Activated naive CD4-positive, alpha-beta T cell treated with anti-CD3 and anti-CD28 coated beads, Interleukin-2, amount 50 U/mL, for 24 hours (primary cell): ENCODE results near the gene SPON2.
"Not testable (repeated sequence)": the region's sequence is repeated elsewhere in the genome, so short reads cannot be mapped to it uniquely, and the experiment has no call there.

Experiments used
- H3K27ac Mint-ChIP-seq: one replicate; pipeline ENCODE4 v1.8.0; 2021; ENCODE audit warnings: mild to moderate bottlenecking, mixed read lengths
- H3K27me3 Mint-ChIP-seq: one replicate; pipeline ENCODE4 v1.8.0; 2021; ENCODE audit warnings: mixed read lengths
- H3K36me3 Mint-ChIP-seq: one replicate; pipeline ENCODE4 v1.8.0; 2021; ENCODE audit warnings: mixed read lengths
- H3K4me1 Mint-ChIP-seq: one replicate; pipeline ENCODE4 v1.8.0; 2021; ENCODE audit warnings: mixed read lengths
- H3K4me3 Mint-ChIP-seq: one replicate; pipeline ENCODE4 v1.8.0; 2021; ENCODE audit warnings: mild to moderate bottlenecking, mixed read lengths
- H3K9me3 Mint-ChIP-seq: one replicate; pipeline ENCODE4 v1.8.0; 2021; ENCODE audit warnings: mixed read lengths

The SPON2 gene

GRCh38 chr4:1156069-1156468, 16.3 kb downstream of the SPON2 start:
- Mint-ChIP-seq H3K36me3 (no peaks in the 10 kb centered on the region), H3K4me3 (no peak overlapping the region), H3K4me1 (no peaks in the 10 kb centered on the region), H3K27me3 (peaks cover 4% of the 10 kb centered on the region), H3K9me3 (peaks cover 5% of the 10 kb centered on the region), H3K27ac (no peak overlapping the region)

GRCh38 chr4:1155314-1155713, 17.1 kb downstream of the SPON2 start:
- Mint-ChIP-seq H3K9me3 (peaks cover 5% of the 10 kb centered on the region), H3K27ac (no peak overlapping the region), H3K36me3 (no peaks in the 10 kb centered on the region), H3K4me3 (no peak overlapping the region), H3K4me1 (no peaks in the 10 kb centered on the region), H3K27me3 (peaks cover 4% of the 10 kb centered on the region)

GRCh38 chr4:1154523-1155182, 17.7 kb downstream of the SPON2 start:
- Mint-ChIP-seq H3K9me3 (peaks cover 5% of the 10 kb centered on the region), H3K27me3 (peaks cover 4% of the 10 kb centered on the region), H3K4me3 (no peak overlapping the region), H3K36me3 (no peaks in the 10 kb centered on the region), H3K4me1 (no peaks in the 10 kb centered on the region), H3K27ac (no peak overlapping the region)

- Mint-ChIP-seq H3K36me3 (no peaks in the 10 kb centered on the region), H3K27ac (no peak overlapping the region), H3K9me3 (peaks cover 5% of the 10 kb centered on the region), H3K4me3 (no peak overlapping the region), H3K4me1 (no peaks in the 10 kb centered on the region), H3K27me3 (peaks cover 4% of the 10 kb centered on the region)
Observed at GRCh38 chr4:1154126-1154522, 18.3 kb downstream of the SPON2 start.

- H3K4me1 Mint-ChIP-seq = no peaks in the 10 kb centered on the region
- H3K4me3 Mint-ChIP-seq = no peak overlapping the region
Observed at GRCh38 chr4:1153567-1154090, 18.8 kb downstream of the SPON2 start.

GRCh38 chr4:1152290-1152689, 20.1 kb downstream of the SPON2 start:
- Mint-ChIP-seq H3K4me3 (no peak overlapping the region), H3K36me3 (no peaks in the 10 kb centered on the region), H3K4me1 (no peaks in the 10 kb centered on the region), H3K9me3 (no peaks in the 10 kb centered on the region), H3K27ac (no peak overlapping the region), H3K27me3 (peaks cover 4% of the 10 kb centered on the region)

More at GRCh38 chr4:1153567-1154090, 18.8 kb downstream of the SPON2 start:
- Mint-ChIP-seq H3K27ac (no peak overlapping the region), H3K27me3 (peaks cover 4% of the 10 kb centered on the region), H3K36me3 (no peaks in the 10 kb centered on the region), H3K9me3 (peaks cover 5% of the 10 kb centered on the region)

GRCh38 chr4:1151541-1151940, 20.8 kb downstream of the SPON2 start:
- Mint-ChIP-seq H3K27ac (no peak overlapping the region), H3K27me3 (peaks cover 4% of the 10 kb centered on the region), H3K36me3 (no peaks in the 10 kb centered on the region), H3K4me1 (no peaks in the 10 kb centered on the region), H3K9me3 (no peaks in the 10 kb centered on the region), H3K4me3 (no peak overlapping the region)

GRCh38 chr4:1150875-1151274, 21.5 kb downstream of the SPON2 start:
- Mint-ChIP-seq H3K4me1 (no peaks in the 10 kb centered on the region), H3K36me3 (no peaks in the 10 kb centered on the region), H3K9me3 (no peaks in the 10 kb centered on the region), H3K27ac (no peak overlapping the region), H3K4me3 (no peak overlapping the region), H3K27me3 (peaks cover 3% of the 10 kb centered on the region)

GRCh38 chr4:1139860-1140259, 32.5 kb downstream of the SPON2 start:
- Mint-ChIP-seq H3K36me3 (no peaks in the 10 kb centered on the region), H3K27me3 (no peaks in the 10 kb centered on the region), H3K4me3 (no peak overlapping the region), H3K27ac (no peak overlapping the region), H3K9me3 (no peaks in the 10 kb centered on the region), H3K4me1 (peaks cover 25% of the 10 kb centered on the region)

GRCh38 chr4:1137850-1138249, 34.5 kb downstream of the SPON2 start:
- peaks cover 25% of the 10 kb centered on the region for H3K4me1 Mint-ChIP-seq
- no peak overlapping the region for H3K27ac Mint-ChIP-seq
- H3K36me3 Mint-ChIP-seq = no peaks in the 10 kb centered on the region
- H3K4me3 Mint-ChIP-seq = peak overlapping the region; percentile 85
- H3K27me3 Mint-ChIP-seq = no peaks in the 10 kb centered on the region
- no peaks in the 10 kb centered on the region for H3K9me3 Mint-ChIP-seq

- no peaks in the 10 kb centered on the region for H3K27me3 Mint-ChIP-seq
- H3K4me3 Mint-ChIP-seq = peak overlapping the region; percentile 85
- peak overlapping the region; percentile 48 for H3K27ac Mint-ChIP-seq
- H3K4me1 Mint-ChIP-seq = peaks cover 25% of the 10 kb centered on the region
- H3K36me3 Mint-ChIP-seq = no peaks in the 10 kb centered on the region
- no peaks in the 10 kb centered on the region for H3K9me3 Mint-ChIP-seq
Observed at GRCh38 chr4:1137063-1137776, 35.2 kb downstream of the SPON2 start.

GRCh38 chr4:1136048-1136447, 36.3 kb downstream of the SPON2 start:
- no peaks in the 10 kb centered on the region for H3K27me3 Mint-ChIP-seq
- H3K9me3 Mint-ChIP-seq = no peaks in the 10 kb centered on the region
- H3K27ac Mint-ChIP-seq = peak overlapping the region; percentile 17
- no peaks in the 10 kb centered on the region for H3K36me3 Mint-ChIP-seq
- H3K4me1 Mint-ChIP-seq = peaks cover 25% of the 10 kb centered on the region
- H3K4me3 Mint-ChIP-seq = no peak overlapping the region

GRCh38 chr4:1133033-1133432, 39.4 kb downstream of the SPON2 start:
- Mint-ChIP-seq H3K27me3 (no peaks in the 10 kb centered on the region), H3K36me3 (no peaks in the 10 kb centered on the region), H3K4me3 (no peak overlapping the region), H3K9me3 (no peaks in the 10 kb centered on the region), H3K27ac (no peak overlapping the region), H3K4me1 (peaks cover 28% of the 10 kb centered on the region)

GRCh38 chr4:1130316-1131186, 41.8 kb downstream of the SPON2 start:
- Mint-ChIP-seq H3K27ac (no peak overlapping the region), H3K4me1 (peaks cover 4% of the 10 kb centered on the region), H3K36me3 (no peaks in the 10 kb centered on the region), H3K4me3 (no peak overlapping the region), H3K9me3 (no peaks in the 10 kb centered on the region), H3K27me3 (peaks cover 7% of the 10 kb centered on the region)

- Mint-ChIP-seq H3K4me1 (peaks cover 4% of the 10 kb centered on the region), H3K36me3 (no peaks in the 10 kb centered on the region), H3K9me3 (no peaks in the 10 kb centered on the region), H3K27me3 (peaks cover 8% of the 10 kb centered on the region), H3K27ac (no peak overlapping the region), H3K4me3 (no peak overlapping the region)
Observed at GRCh38 chr4:1126506-1126905, 45.9 kb downstream of the SPON2 start.

- not testable (repeated sequence) for H3K27me3 Mint-ChIP-seq, H3K4me3 Mint-ChIP-seq, H3K9me3 Mint-ChIP-seq, H3K36me3 Mint-ChIP-seq, H3K4me1 Mint-ChIP-seq, H3K27ac Mint-ChIP-seq
Observed at GRCh38 chr4:1125466-1125865, 46.9 kb downstream of the SPON2 start.
